GM18499 (cell line): ENCODE measurements around the gene MPHOSPH9.

Experiments
- ATAC-seq: cut with Tn5 transposase; IDR thresholded peaks from one replicate; pipeline ENCODE4 v1.9.1; 2021; ENCODE audit warnings: moderate number of reproducible peaks; ENCODE audit not compliant: insufficient read depth, unreplicated experiment

MPHOSPH9 gene

GRCh38 chr12:123134271-123134671 lies 98.7 kb downstream of the MPHOSPH9 start:
- ATAC-seq = no peak

GRCh38 chr12:123133701-123134100 lies 99.2 kb downstream of the MPHOSPH9 start:
- no peak for ATAC-seq

DNA sequence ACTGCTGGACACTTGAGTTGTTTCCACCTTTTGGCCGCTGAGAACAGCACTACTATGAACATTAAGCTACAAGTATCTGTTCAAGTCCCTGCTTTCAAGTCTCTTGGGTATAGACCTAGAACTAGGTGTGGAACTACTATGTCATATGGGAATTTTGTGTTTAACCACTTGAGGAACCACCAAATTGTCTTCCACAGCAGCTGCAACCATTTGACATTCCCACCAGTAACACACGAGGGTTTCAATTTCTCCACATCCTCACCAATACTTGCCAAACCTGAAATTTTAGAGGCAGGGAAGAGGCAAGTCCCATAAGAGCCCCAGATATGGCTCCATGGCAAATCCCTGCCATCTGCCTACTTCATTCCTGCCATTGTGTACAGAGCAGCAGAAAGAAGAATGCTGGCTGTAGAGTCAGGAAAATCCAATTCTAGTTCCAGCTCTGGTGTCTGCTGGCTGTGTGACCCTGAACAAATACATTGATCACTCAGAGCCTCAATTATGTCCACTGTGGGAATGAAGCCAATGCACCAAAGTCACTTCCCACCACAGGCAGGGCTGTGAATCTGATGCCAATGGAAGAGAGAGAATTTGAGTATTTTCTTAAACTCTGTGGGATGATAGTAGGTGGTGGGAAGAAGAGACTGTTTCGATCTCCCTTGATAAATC lies 99.9 kb downstream of the MPHOSPH9 start:
- no peak for ATAC-seq

- no peak for ATAC-seq
Observed at GRCh38 chr12:123131879-123132402, 101.0 kb downstream of the MPHOSPH9 start.

DNA sequence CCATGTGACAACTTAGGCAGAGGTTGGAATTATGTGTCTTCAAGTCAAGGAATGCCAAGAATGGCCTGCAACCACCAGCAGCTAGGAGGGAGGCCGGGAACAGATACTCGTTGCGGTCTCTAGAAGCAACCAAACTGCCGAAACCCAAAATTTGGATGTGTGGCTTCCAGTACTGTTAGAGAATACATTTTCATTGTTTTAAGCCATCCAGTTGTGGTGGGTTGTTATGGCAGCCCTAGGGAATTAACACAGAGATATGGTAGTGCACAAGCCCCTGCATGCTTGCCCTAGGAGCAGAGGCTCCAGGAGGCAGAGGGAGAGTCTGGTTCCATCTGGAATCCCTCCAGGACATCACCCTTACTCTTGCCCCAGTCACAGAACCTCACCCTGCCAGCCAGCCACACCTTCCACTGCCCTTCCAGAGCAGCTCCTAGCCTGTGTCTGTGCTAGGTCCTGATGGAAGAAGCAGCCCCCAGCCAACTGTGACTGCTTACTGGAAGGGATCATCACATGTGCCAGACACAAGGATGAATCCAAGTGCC lies 101.6 kb downstream of the MPHOSPH9 start:
- no peak for ATAC-seq

DNA sequence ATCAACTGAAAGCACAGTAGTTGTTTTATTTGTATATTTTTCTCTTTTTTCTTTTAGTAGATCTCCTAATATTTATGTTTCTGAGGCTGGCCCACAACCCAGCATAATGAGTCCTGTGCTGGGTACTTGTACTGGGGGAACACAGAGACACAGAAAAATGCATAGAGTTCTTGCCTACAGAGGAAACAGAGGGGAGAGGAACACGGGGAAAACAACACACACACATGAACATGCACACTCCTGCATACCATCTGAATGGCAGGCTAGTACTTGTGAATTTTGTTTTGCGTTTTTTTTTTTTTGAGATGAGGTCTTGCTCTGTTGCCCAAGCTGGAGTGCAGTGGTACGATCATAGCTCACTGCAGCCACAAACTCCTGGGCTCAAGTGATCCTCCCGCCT lies 103.3 kb downstream of the MPHOSPH9 start:
- ATAC-seq = no peak

- no peak for ATAC-seq
Observed at GRCh38 chr12:123127182-123127495, 105.8 kb downstream of the MPHOSPH9 start.

- no peak for ATAC-seq
Observed at GRCh38 chr12:123126294-123127181, 106.4 kb downstream of the MPHOSPH9 start.

GRCh38 chr12:123122626-123123025 lies 110.3 kb downstream of the MPHOSPH9 start:
- ATAC-seq = no peak

GRCh38 chr12:123121670-123122069 lies 111.3 kb downstream of the MPHOSPH9 start:
- ATAC-seq = no peak

- ATAC-seq = no peak
Observed at GRCh38 chr12:123120452-123121166, 112.3 kb downstream of the MPHOSPH9 start.

- ATAC-seq = no peak
Observed at GRCh38 chr12:123119808-123120207, 113.1 kb downstream of the MPHOSPH9 start.

DNA sequence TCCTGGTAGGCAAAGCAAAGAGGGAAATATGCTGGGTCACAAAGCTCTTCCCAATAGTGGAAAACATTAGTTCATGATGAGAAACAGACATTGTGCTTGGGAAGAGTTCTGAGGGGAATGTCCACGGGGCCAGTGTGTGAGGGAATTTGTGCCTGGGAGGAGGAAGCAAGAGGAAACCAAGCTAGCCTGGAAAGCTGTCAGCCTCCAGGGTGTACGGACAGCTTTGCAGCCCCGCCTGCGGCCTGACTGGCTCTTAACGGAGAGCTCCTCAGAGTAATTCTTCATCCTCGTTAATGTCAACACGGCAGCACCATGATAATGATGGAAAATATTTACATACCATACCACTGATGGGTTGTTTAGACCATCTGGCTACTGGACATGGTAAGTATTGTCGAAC lies 114.4 kb downstream of the MPHOSPH9 start:
- ATAC-seq = no peak

DNA sequence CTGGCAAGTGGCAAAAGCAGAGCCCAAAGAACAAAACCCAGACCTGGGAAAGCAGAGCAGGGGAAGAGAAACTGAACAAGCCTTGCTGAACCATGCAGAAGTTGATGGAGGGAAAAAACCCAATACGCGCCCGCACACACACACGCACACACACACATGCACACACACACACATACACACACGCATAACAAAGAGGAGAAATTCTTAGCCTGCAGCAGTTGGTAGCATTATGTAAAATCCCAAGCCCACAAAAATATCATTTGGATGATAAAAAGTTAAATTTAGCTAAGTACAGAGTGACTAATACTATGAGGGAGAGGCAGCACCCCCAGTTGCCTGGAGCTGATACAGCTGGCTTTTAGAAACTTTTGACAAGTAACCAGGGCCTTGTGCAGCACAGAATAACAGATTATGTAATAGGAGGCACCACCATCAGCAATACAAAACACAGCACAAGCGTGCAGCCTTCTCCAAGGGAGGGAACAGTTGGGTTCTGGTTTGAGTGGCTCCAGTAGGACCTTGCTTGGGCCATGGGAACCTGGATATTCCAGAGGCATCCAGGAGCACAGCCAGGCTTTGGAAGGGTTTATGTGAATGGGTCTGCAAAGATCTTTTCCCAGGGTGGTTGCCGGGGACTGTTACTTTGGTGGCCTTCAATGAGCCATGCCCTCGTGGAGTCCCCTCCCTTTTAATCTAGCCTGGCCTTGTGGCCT lies 117.4 kb downstream of the MPHOSPH9 start:
- ATAC-seq = no peak

- ATAC-seq = no peak
Observed at GRCh38 chr12:123114304-123115083, 118.4 kb downstream of the MPHOSPH9 start.

GRCh38 chr12:123113026-123113425 lies 119.9 kb downstream of the MPHOSPH9 start:
- ATAC-seq = no peak

DNA sequence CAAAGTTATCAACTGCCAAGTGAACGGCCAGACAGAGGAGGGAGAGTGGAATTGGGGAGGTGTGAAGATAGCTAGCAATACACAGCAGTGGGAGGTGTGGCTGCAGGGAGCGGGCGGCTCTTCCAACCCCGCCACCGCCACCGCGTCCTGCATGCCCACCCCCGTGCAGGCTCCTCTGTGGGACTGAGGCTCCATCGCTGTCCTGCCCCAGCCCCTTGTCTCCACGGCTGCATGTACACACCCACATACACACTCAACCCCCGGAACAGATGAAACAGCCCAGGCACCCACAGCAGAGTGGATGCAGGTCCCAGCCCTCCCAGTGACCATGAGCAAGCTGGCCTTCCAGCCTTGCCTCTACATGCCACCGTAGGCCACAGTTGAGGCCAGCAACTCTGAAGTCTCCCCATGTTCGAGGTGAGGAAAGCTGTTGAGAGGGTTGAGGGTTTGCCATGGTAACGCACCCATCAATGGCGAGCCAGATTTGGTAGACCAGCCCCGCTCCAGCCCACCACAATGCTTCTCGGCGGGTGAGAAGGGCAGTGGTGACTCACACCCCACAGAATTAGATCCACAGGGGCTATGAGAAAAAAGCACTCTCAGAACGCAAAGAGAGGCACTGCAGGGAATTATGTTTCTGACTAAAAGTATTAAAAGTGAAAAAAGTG lies 121.3 kb downstream of the MPHOSPH9 start:
- ATAC-seq = no peak

DNA sequence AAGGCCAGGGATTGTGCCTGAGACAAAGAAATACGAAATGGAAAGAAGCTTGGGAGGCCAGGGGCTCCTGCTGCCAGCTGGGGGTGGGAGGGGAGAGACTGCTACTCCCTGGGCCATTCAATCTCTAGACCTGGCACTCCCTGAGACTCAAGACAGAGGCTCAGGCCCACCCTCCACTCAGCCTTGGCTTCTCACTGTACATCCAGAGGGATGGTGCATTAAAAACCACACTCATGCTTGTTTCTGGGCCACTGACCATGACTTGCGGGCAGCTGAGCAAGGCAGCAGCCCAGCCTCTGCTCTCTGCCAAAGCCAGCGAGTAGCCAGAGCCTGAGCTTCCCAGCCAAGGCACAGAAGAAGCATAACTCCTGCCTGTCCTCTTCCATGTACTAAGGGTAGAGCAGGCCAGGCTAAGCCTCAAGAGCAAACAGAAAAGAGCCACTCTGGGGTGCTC lies 123.6 kb downstream of the MPHOSPH9 start:
- ATAC-seq = no peak

- no peak for ATAC-seq
Observed at GRCh38 chr12:123108682-123109066, 124.3 kb downstream of the MPHOSPH9 start.
